ENCODE measurements around the gene ZFP57.

GRCh38 chr6:29728875-29729270, 47.9 kb upstream of the ZFP57 start:
- TF ChIP-seq POLR2A (IDR thresholded peaks at IDR 0.05; ENCODE audit: low read length) (no peak), GATA1 (IDR thresholded peaks at IDR 0.05; ENCODE audit: low read depth, low read length) (no peak)

Measured in erythroblast (primary cell).